Measurements from ENCODE around the gene KCTD17. TPM values are rescaled to one million over a fixed set of nuclear protein-coding genes. Genes with fewer than 3 reads are reported as not detected.
"Not testable (repeated sequence)": the region's sequence is repeated elsewhere in the genome, so short reads cannot be mapped to it uniquely, and the experiment has no call there.

Gene KCTD17
- total RNA-seq, 4 donors from 2014 or later = 17.9 to 35.8 (median 28.7) TPM

- DNase-seq (ENCODE audit: extremely low spot score) = no peak
- Histone ChIP-seq H3K9me3 (no peaks in the 10 kb centered on the region), H3K27ac (replicated peaks in 1 of 4) (no peak overlapping the region), H3K36me3 (no peaks in the 10 kb centered on the region), H3K4me3 (no peak overlapping the region), H3K27me3 (peaks cover 0 to 91% (median 28%) of the 10 kb centered on the region in 4 donors), H3K4me1 (peaks cover 0 to 4% (median 0%) of the 10 kb centered on the region in 4 donors)
- intact Hi-C loops (cut with DNase I) = loop anchor here (10.0 kb wide), 1 partner anchor 134 kb away; no protein-coding TSS in a partner anchor
- no peak for TF ChIP-seq EP300 (IDR thresholded peaks at IDR 0.05)
- TF ChIP-seq POLR2AphosphoS5 (IDR thresholded peaks at IDR 0.05) = no peak
- TF ChIP-seq, protein P1, sequence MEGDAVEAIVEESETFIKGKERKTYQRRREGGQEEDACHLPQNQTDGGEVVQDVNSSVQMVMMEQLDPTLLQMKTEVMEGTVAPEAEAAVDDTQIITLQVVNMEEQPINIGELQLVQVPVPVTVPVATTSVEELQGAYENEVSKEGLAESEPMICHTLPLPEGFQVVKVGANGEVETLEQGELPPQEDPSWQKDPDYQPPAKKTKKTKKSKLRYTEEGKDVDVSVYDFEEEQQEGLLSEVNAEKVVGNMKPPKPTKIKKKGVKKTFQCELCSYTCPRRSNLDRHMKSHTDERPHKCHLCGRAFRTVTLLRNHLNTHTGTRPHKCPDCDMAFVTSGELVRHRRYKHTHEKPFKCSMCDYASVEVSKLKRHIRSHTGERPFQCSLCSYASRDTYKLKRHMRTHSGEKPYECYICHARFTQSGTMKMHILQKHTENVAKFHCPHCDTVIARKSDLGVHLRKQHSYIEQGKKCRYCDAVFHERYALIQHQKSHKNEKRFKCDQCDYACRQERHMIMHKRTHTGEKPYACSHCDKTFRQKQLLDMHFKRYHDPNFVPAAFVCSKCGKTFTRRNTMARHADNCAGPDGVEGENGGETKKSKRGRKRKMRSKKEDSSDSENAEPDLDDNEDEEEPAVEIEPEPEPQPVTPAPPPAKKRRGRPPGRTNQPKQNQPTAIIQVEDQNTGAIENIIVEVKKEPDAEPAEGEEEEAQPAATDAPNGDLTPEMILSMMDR (IDR thresholded peaks at IDR 0.05) = no peak
- TF ChIP-seq POLR2A (IDR thresholded peaks at IDR 0.05; ENCODE audit: low read depth) = no peak
- WGBS = 67% methylated on average over 9 of the region's 9 CpGs
These were observed 19.2 kb downstream of the KCTD17 start for GRCh38 chr22:37070744-37071143.

GRCh38 chr22:37071850-37072592 lies 20.5 kb downstream of the KCTD17 start:
- H3K9me3 ChIP-seq; DNase-seq (ENCODE audit: extremely low spot score); H3K36me3 ChIP-seq; H3K27ac ChIP-seq (replicated peaks in 1 of 4); H3K4me1 ChIP-seq; H3K4me3 ChIP-seq: not testable (repeated sequence)
- H3K27me3 ChIP-seq = peaks cover 0 to 89% (median 28%) of the 10 kb centered on the region in 4 donors
- WGBS = 90% methylated on average over 5 of the region's 5 CpGs
- intact Hi-C loops (cut with DNase I) = loop anchor here (10.0 kb wide), 1 partner anchor 133 kb away; no protein-coding TSS in a partner anchor

DNA sequence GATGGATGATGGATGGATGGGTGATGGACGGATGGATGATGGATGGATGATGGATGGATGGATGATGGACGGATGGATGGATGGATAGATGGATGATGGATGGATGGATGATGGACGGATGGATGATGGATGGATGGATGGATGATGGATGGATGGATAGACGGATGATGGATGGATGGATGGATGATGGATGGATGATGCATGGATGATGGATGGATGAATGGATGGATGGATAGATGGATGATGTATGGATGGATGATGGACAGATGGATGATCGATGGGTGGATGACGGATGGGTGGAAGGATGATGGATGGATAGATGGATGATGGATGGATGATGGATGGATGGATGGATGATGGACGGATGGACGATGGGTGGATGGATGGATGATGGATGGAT lies 21.1 kb downstream of the KCTD17 start:
- intact Hi-C loops (cut with DNase I) = loop anchor here (10.0 kb wide), 1 partner anchor 132 kb away; no protein-coding TSS in a partner anchor
- TF ChIP-seq POLR2AphosphoS5 (IDR thresholded peaks at IDR 0.05) (peak in 1 of 2 donors; percentile 29), EP300 (IDR thresholded peaks at IDR 0.05) (no peak)
- no peaks in the 10 kb centered on the region for H3K36me3 ChIP-seq
- peaks cover 0 to 86% (median 27%) of the 10 kb centered on the region in 4 donors for H3K27me3 ChIP-seq
- 88% methylated on average over 8 of the region's 8 CpGs for WGBS
- H3K4me3 ChIP-seq = no peak overlapping the region
- no peak for DNase-seq (ENCODE audit: extremely low spot score)
- no peaks in the 10 kb centered on the region for H3K9me3 ChIP-seq
- H3K27ac ChIP-seq (replicated peaks in 1 of 4) = no peak overlapping the region
- H3K4me1 ChIP-seq = peaks cover 0 to 4% (median 0%) of the 10 kb centered on the region in 4 donors

DNA sequence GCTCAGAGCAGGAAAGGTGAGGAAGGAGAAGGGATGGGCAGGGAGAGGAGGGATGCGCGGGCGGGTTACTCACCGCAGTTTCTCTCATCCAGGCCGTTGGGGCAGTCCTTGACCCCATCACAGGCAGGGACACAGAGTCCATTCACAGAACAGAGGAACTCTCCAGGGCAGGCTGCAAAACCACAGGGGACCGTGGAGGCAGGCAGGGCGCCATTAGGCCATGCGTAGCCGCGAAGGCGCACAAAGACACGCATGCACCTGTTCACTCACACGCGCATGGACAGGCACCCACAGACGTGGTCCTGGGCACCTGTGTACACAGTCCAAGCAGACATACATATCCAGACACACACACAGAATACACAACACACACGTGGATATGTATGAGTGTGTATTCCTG lies 23.0 kb downstream of the KCTD17 start:
- no peak for DNase-seq (ENCODE audit: extremely low spot score)
- intact Hi-C loops (cut with DNase I) = loop anchor here (10.0 kb wide), 1 partner anchor 130 kb away; no protein-coding TSS in a partner anchor
- H3K27me3 ChIP-seq = peaks cover 0 to 74% (median 10%) of the 10 kb centered on the region in 4 donors
- no peak overlapping the region for H3K27ac ChIP-seq (replicated peaks in 1 of 4)
- 74% methylated on average over 16 of the region's 16 CpGs for WGBS
- no peaks in the 10 kb centered on the region for H3K9me3 ChIP-seq
- no peaks in the 10 kb centered on the region for H3K36me3 ChIP-seq
- H3K4me3 ChIP-seq = no peak overlapping the region
- TF ChIP-seq, protein P1 (IDR thresholded peaks at IDR 0.05) = no peak
- TF ChIP-seq POLR2AphosphoS5 (IDR thresholded peaks at IDR 0.05) (no peak), POLR2A (IDR thresholded peaks at IDR 0.05; ENCODE audit: low read depth) (no peak), EP300 (IDR thresholded peaks at IDR 0.05) (no peak)
- no peaks in the 10 kb centered on the region for H3K4me1 ChIP-seq

DNA sequence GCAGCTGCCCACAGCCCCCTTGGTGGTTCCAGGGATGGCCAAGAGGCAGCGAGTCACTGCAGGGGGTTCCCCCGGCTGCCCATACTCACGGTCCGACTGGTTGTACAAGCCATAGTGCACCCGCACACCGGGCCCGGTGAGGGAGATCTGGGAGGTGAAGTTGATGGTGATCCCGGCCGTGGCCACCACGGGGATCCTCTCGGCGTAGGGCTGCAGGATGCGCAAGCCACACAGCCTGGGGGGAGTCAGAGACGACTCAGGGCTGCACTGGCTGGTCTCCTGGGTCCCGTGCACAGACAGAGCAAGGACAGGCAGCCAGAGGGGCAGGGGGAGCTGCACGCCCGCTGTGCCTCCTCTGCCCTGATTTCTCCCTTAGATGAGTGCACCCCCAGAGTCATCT lies 23.5 kb downstream of the KCTD17 start:
- H3K36me3 ChIP-seq = no peaks in the 10 kb centered on the region
- H3K27me3 ChIP-seq = peaks cover 0 to 74% (median 6%) of the 10 kb centered on the region in 4 donors
- WGBS = 58% methylated on average over 15 of the region's 17 CpGs
- no peaks in the 10 kb centered on the region for H3K4me1 ChIP-seq
- no peaks in the 10 kb centered on the region for H3K9me3 ChIP-seq
- no peak overlapping the region for H3K27ac ChIP-seq (replicated peaks in 1 of 4)
- intact Hi-C loops (cut with DNase I) = loop anchor here (10.0 kb wide), 1 partner anchor 130 kb away; no protein-coding TSS in a partner anchor
- TF ChIP-seq POLR2A (IDR thresholded peaks at IDR 0.05; ENCODE audit: low read depth) (no peak), EP300 (IDR thresholded peaks at IDR 0.05) (no peak), POLR2AphosphoS5 (IDR thresholded peaks at IDR 0.05) (no peak)
- TF ChIP-seq, protein P1 (IDR thresholded peaks at IDR 0.05) = no peak
- DNase-seq (ENCODE audit: extremely low spot score) = no peak
- no peak overlapping the region for H3K4me3 ChIP-seq

Data from esophagus muscularis mucosa (tissue), 4 donors.